Brain microvascular endothelial cell (primary cell): ENCODE measurements around the gene FAF1.
A peak's percentile ranks its signal among the peaks of the same experiment; 100 is the strongest.

Experiments used
- DNase-seq: peaks from one replicate; pipeline ENCODE4 v3.0.0-alpha.2; 2020
- H3K27ac ChIP-seq: fragments of 250-450 bp; sonication (Bioruptor Pico); 2 replicates; pipeline ENCODE4 v1.5.1; 2020; ENCODE audit warnings: mild to moderate bottlenecking, moderate library complexity
- H3K27me3 ChIP-seq: fragments of 250-450 bp; sonication (Bioruptor Pico); replicated peaks from 2 replicates; pipeline ENCODE4 v1.5.1; 2020; ENCODE audit warnings: mild to moderate bottlenecking
- H3K36me3 ChIP-seq: fragments of 250-450 bp; sonication (Bioruptor Pico); replicated peaks from 2 replicates; pipeline ENCODE4 v1.5.1; 2020; ENCODE audit warnings: mild to moderate bottlenecking
- H3K4me3 ChIP-seq: 2 replicates; pipeline ENCODE4 v1.5.1; 2011; ENCODE audit warnings: low read depth, mild to moderate bottlenecking, control low read depth, low read length, moderate library complexity
- CTCF ChIP-seq: IDR thresholded peaks from 2 replicates; pipeline ENCODE4 v1.5.1; 2011; ENCODE audit warnings: low read depth, mild to moderate bottlenecking, moderate library complexity, low read length, control low read depth, inconsistent platforms; ENCODE audit errors: missing control alignments
- in situ Hi-C: cut with HindIII; loops from 2 replicates; pipeline ENCODE4 v1.10.0; 2017; ENCODE audit warnings: low sequenced_read_pairs, low pct_ligation_motif_present

Gene FAF1

GRCh38 chr1:50521703-50522102, 438.4 kb downstream of the FAF1 start:
- in situ Hi-C loops, result no loop called here

GRCh38 chr1:50517488-50517887, 442.6 kb downstream of the FAF1 start:
- in situ Hi-C loops, result no loop called here
- TF ChIP-seq CTCF, result no peak
- no peaks in the 10 kb centered on the region for H3K27me3 ChIP-seq
- H3K4me3 ChIP-seq, result no peak overlapping the region
- H3K36me3 ChIP-seq, result no peaks in the 10 kb centered on the region
- no peak overlapping the region for H3K27ac ChIP-seq
- DNase-seq, result no peak

More at GRCh38 chr1:50521703-50522102, 438.4 kb downstream of the FAF1 start:
- no peak for TF ChIP-seq CTCF
- no peak for DNase-seq
- Histone ChIP-seq H3K27me3 (no peaks in the 10 kb centered on the region), H3K4me3 (no peak overlapping the region), H3K27ac (no peak overlapping the region), H3K36me3 (no peaks in the 10 kb centered on the region)

GRCh38 chr1:50516056-50516455, 444.0 kb downstream of the FAF1 start:
- peak; percentile 4 for DNase-seq
- no peak overlapping the region for H3K4me3 ChIP-seq
- in situ Hi-C loops, result no loop called here
- TF ChIP-seq CTCF, result no peak
- no peaks in the 10 kb centered on the region for H3K36me3 ChIP-seq
- H3K27me3 ChIP-seq, result no peaks in the 10 kb centered on the region
- no peak overlapping the region for H3K27ac ChIP-seq

- H3K4me3 ChIP-seq, result no peak overlapping the region
- in situ Hi-C loops, result no loop called here
These were observed 452.0 kb downstream of the FAF1 start for GRCh38 chr1:50508040-50508586.

GRCh38 chr1:50505427-50505826, 454.6 kb downstream of the FAF1 start:
- in situ Hi-C loops, result no loop called here

More at GRCh38 chr1:50508040-50508586, 452.0 kb downstream of the FAF1 start:
- H3K27ac ChIP-seq, result no peak overlapping the region
- H3K27me3 ChIP-seq, result no peaks in the 10 kb centered on the region
- no peak for DNase-seq
- no peak for TF ChIP-seq CTCF
- no peaks in the 10 kb centered on the region for H3K36me3 ChIP-seq

More at GRCh38 chr1:50505427-50505826, 454.6 kb downstream of the FAF1 start:
- no peak for DNase-seq
- TF ChIP-seq CTCF, result no peak
- no peak overlapping the region for H3K4me3 ChIP-seq
- no peak overlapping the region for H3K27ac ChIP-seq
- no peaks in the 10 kb centered on the region for H3K36me3 ChIP-seq
- no peaks in the 10 kb centered on the region for H3K27me3 ChIP-seq
